Osteoblast (primary cell): ENCODE measurements around the gene CCSER1. TPM values are rescaled to one million over a fixed set of nuclear protein-coding genes. Genes with fewer than 3 reads are reported as not detected.

Source experiments
- DNase-seq: peaks from one replicate; pipeline ENCODE4 v3.0.0; 2011; ENCODE audit warnings: low spot score, mixed read lengths; ENCODE audit not compliant: insufficient read length; ENCODE audit errors: missing footprints
- H2AFZ ChIP-seq: 2 replicates; pipeline ENCODE4 v1.6.0; 2011; ENCODE audit warnings: mild to moderate bottlenecking, low read length
- H3K27ac ChIP-seq: 2 replicates; pipeline ENCODE4 v1.5.1; 2011; ENCODE audit warnings: mild to moderate bottlenecking, low read depth, low read length, moderate library complexity
- H3K27me3 ChIP-seq: 2 replicates; pipeline ENCODE4 v1.6.0; 2012; ENCODE audit warnings: mild to moderate bottlenecking, control low read depth, inconsistent platforms, low read length, moderate library complexity; ENCODE audit not compliant: insufficient read depth
- H3K36me3 ChIP-seq: 2 replicates; pipeline ENCODE4 v1.5.1; 2011; ENCODE audit warnings: mild to moderate bottlenecking, low read length, control low read depth, moderate library complexity; ENCODE audit not compliant: insufficient read depth
- H3K4me1 ChIP-seq: 2 replicates; pipeline ENCODE4 v1.5.1; 2011; ENCODE audit warnings: mild to moderate bottlenecking, low read length, control low read depth, moderate library complexity; ENCODE audit not compliant: insufficient read depth
- H3K4me2 ChIP-seq: 2 replicates; pipeline ENCODE4 v1.6.0; 2011; ENCODE audit warnings: mild to moderate bottlenecking, low read length; ENCODE audit not compliant: insufficient read depth
- H3K4me3 ChIP-seq: fragments of 200-600 bp; sonication (generic); 3 replicates; pipeline ENCODE4 v1.5.1; 2012; ENCODE audit warnings: mild to moderate bottlenecking, low read length, inconsistent platforms; ENCODE audit not compliant: insufficient read depth
- H3K79me2 ChIP-seq: 2 replicates; pipeline ENCODE4 v1.6.0; 2012; ENCODE audit warnings: mild to moderate bottlenecking, low read length, control low read depth, inconsistent platforms; ENCODE audit not compliant: insufficient read depth
- H3K9me3 ChIP-seq: 2 replicates; pipeline ENCODE4 v1.5.1; 2011; ENCODE audit warnings: low read depth, low read length, control low read depth
- H4K20me1 ChIP-seq: 2 replicates; pipeline ENCODE4 v1.6.0; 2012; ENCODE audit warnings: mild to moderate bottlenecking, low read length, control low read depth; ENCODE audit not compliant: insufficient read depth
- CTCF ChIP-seq: IDR thresholded peaks from 2 replicates; pipeline ENCODE4 v1.5.1; 2011; ENCODE audit warnings: mild to moderate bottlenecking, low read depth, low read length, moderate library complexity; ENCODE audit errors: extremely low read depth
- total RNA-seq: library from RNA; depleted of rRNA; stranded (reverse); fragments of >200 nt; gene quantifications from 2 replicates; pipeline ENCODE4 v1.2.3, GENCODE V29; 2012

CCSER1 gene
- total RNA-seq, 1 donor = under 0.01 TPM

GRCh38 chr4:90621080-90621479 is 493.9 kb downstream of the CCSER1 start:
- H2AFZ ChIP-seq = no peak overlapping the region
- no peak for TF ChIP-seq CTCF

GRCh38 chr4:90624781-90625180 is 497.6 kb downstream of the CCSER1 start:
- H3K79me2 ChIP-seq = no peaks in the 10 kb centered on the region
- no peak overlapping the region for H3K27ac ChIP-seq
- H3K4me3 ChIP-seq = no peak overlapping the region
- H3K36me3 ChIP-seq = no peaks in the 10 kb centered on the region
- no peak for DNase-seq
- H3K4me2 ChIP-seq = no peak overlapping the region
- no peaks in the 10 kb centered on the region for H3K9me3 ChIP-seq
- H4K20me1 ChIP-seq = no peaks in the 10 kb centered on the region
- no peaks in the 10 kb centered on the region for H3K4me1 ChIP-seq
- H3K27me3 ChIP-seq = no peaks in the 10 kb centered on the region
- no peak overlapping the region for H2AFZ ChIP-seq
- no peak for TF ChIP-seq CTCF

More at GRCh38 chr4:90621080-90621479, 493.9 kb downstream of the CCSER1 start:
- H3K36me3 ChIP-seq = no peaks in the 10 kb centered on the region
- no peak overlapping the region for H3K4me2 ChIP-seq
- H3K4me1 ChIP-seq = no peaks in the 10 kb centered on the region
- DNase-seq = no peak
- H3K4me3 ChIP-seq = no peak overlapping the region
- no peaks in the 10 kb centered on the region for H3K9me3 ChIP-seq
- H4K20me1 ChIP-seq = no peaks in the 10 kb centered on the region
- H3K27ac ChIP-seq = no peak overlapping the region
- no peaks in the 10 kb centered on the region for H3K79me2 ChIP-seq
- no peaks in the 10 kb centered on the region for H3K27me3 ChIP-seq

GRCh38 chr4:90641861-90642599 is 514.8 kb downstream of the CCSER1 start:
- no peaks in the 10 kb centered on the region for H3K79me2 ChIP-seq
- no peak overlapping the region for H3K4me3 ChIP-seq
- H3K4me2 ChIP-seq = no peak overlapping the region
- no peaks in the 10 kb centered on the region for H3K4me1 ChIP-seq
- no peaks in the 10 kb centered on the region for H3K9me3 ChIP-seq
- no peaks in the 10 kb centered on the region for H3K27me3 ChIP-seq
- H2AFZ ChIP-seq = no peak overlapping the region
- TF ChIP-seq CTCF = no peak
- no peaks in the 10 kb centered on the region for H4K20me1 ChIP-seq
- no peak overlapping the region for H3K27ac ChIP-seq
- H3K36me3 ChIP-seq = no peaks in the 10 kb centered on the region
- DNase-seq = no peak

- no peak overlapping the region for H3K4me3 ChIP-seq
- H2AFZ ChIP-seq = no peak overlapping the region
- H3K9me3 ChIP-seq = no peaks in the 10 kb centered on the region
Observed at GRCh38 chr4:90643156-90643555, 516.0 kb downstream of the CCSER1 start.

More at GRCh38 chr4:90643156-90643555, 516.0 kb downstream of the CCSER1 start:
- DNase-seq = no peak
- Histone ChIP-seq H3K79me2 (no peaks in the 10 kb centered on the region), H3K27ac (no peak overlapping the region), H3K27me3 (no peaks in the 10 kb centered on the region), H3K4me2 (no peak overlapping the region), H3K36me3 (no peaks in the 10 kb centered on the region), H4K20me1 (no peaks in the 10 kb centered on the region), H3K4me1 (no peaks in the 10 kb centered on the region)
- TF ChIP-seq CTCF = no peak
